ENCODE results near the gene ASCL5. TPM values are rescaled to one million over a fixed set of nuclear protein-coding genes. Genes with fewer than 3 reads are reported as not detected.

The ASCL5 gene
- total RNA-seq, 1 experiment from 2014 or later, result 0.15 TPM

- no peak for TF ChIP-seq CTCF (conservative IDR thresholded peaks at IDR 0.05)
- WGBS (ENCODE audit: extremely low coverage, insufficient read length, low lambda C conversion rate), result no CpG with 5 or more reads among the region's 7 CpGs
- Histone ChIP-seq H4K91ac (ENCODE audit: insufficient read length, low read depth, low read length) (no peak overlapping the region), H2BK12ac (ENCODE audit: insufficient read length, low read depth, low read length) (no peak overlapping the region), H4K8ac (replicated peaks; ENCODE audit: insufficient read length, low read depth, low read length) (no peak overlapping the region), H3K27me3 (ENCODE audit: insufficient read depth, low read length) (peaks cover 7% of the 10 kb centered on the region; the same call in 1 of the 2 replicates), H2BK5ac (ENCODE audit: insufficient read length, low read length) (no peak overlapping the region), H2BK120ac (ENCODE audit: low read depth, low read length, poor library complexity, severe bottlenecking) (no peak overlapping the region), H4K5ac (ENCODE audit: insufficient read length, low read depth, low read length) (no peak overlapping the region), H2BK20ac (ENCODE audit: low read depth, low read length, poor library complexity, severe bottlenecking) (no peak overlapping the region), H2AK5ac (ENCODE audit: insufficient read length, low read length) (no peak overlapping the region), H3K9me3 (ENCODE audit: control insufficient read depth, low read depth, low read length) (no peaks in the 10 kb centered on the region), H3K79me2 (ENCODE audit: insufficient read depth, low read length) (no peaks in the 10 kb centered on the region), H3K9ac (ENCODE audit: extremely low read depth, insufficient read length, low read length) (no peak overlapping the region), H3K4ac (ENCODE audit: low read depth, low read length) (no peak overlapping the region), H2BK15ac (ENCODE audit: low read depth, low read length) (no peak overlapping the region), H3K23ac (ENCODE audit: insufficient read length, low read depth, low read length) (no peak overlapping the region), H3T11ph (ENCODE audit: low read length) (no peak overlapping the region), H3K23me2 (ENCODE audit: insufficient read length, low read depth, low read length, poor library complexity, severe bottlenecking) (peaks cover 10% of the 10 kb centered on the region), H3K4me2 (ENCODE audit: insufficient read depth, insufficient read length, low read length) (no peak overlapping the region), H3K56ac (ENCODE audit: insufficient read length, low read depth, low read length) (no peak overlapping the region), H3K79me1 (ENCODE audit: insufficient read depth, low read depth, low read length, poor library complexity, severe bottlenecking) (no peaks in the 10 kb centered on the region), H3K18ac (ENCODE audit: insufficient read length, low read depth, low read length) (no peak overlapping the region), H3K4me1 (ENCODE audit: insufficient read depth, low read length) (no peaks in the 10 kb centered on the region; the same call in 1 of the 2 replicates), H3K27ac (ENCODE audit: insufficient read length, low read depth, low read length) (no peak overlapping the region), H2AFZ (ENCODE audit: low read length) (no peak overlapping the region), H3K14ac (ENCODE audit: insufficient read depth, low read length) (no peak overlapping the region), H4K20me1 (ENCODE audit: control insufficient read depth, insufficient read depth, insufficient read length) (no peaks in the 10 kb centered on the region)
- peaks cover 37% of the 10 kb centered on the region for H3K27me3 Mint-ChIP-seq (ENCODE audit: low read depth)
- H3K4me1 Mint-ChIP-seq, result peaks cover 14 to 28% of the 10 kb centered on the region in 2 experiments
- H3K9me3 Mint-ChIP-seq, result no peaks in the 10 kb centered on the region
- no peaks in the 10 kb centered on the region for H3K36me3 Mint-ChIP-seq (ENCODE audit: insufficient read depth in 1 of 3, low read depth in 3 of 3)
- H3K27ac Mint-ChIP-seq, result no peak overlapping the region
- no peak for DNase-seq
- H3K4me3 Mint-ChIP-seq, result no peak overlapping the region
These were observed 15.8 kb downstream of the ASCL5 start for GRCh38 chr1:201111156-201111555.
